Glutamatergic neuron (in vitro differentiated cells): ENCODE measurements around the gene RNF213. TPM values are rescaled to one million over a fixed set of nuclear protein-coding genes. Genes with fewer than 3 reads are reported as not detected.

Source experiments
- DNase-seq: peaks from one replicate; pipeline ENCODE4 v3.0.0; 2022
- H3K27ac Mint-ChIP-seq: one replicate; pipeline ENCODE4 v1.8.0; 2020; ENCODE audit warnings: mild to moderate bottlenecking, mixed read lengths, inconsistent platforms; ENCODE audit not compliant: unreplicated experiment
- H3K27me3 Mint-ChIP-seq: one replicate; pipeline ENCODE4 v1.8.0; 2020; ENCODE audit warnings: mild to moderate bottlenecking, moderate library complexity, mixed read lengths, inconsistent platforms; ENCODE audit not compliant: unreplicated experiment
- H3K36me3 Mint-ChIP-seq: one replicate; pipeline ENCODE4 v1.8.0; 2020; ENCODE audit warnings: mild to moderate bottlenecking, mixed read lengths, inconsistent platforms; ENCODE audit not compliant: unreplicated experiment
- H3K4me1 Mint-ChIP-seq: one replicate; pipeline ENCODE4 v1.8.0; 2020; ENCODE audit warnings: mild to moderate bottlenecking, low read depth, mixed read lengths, inconsistent platforms; ENCODE audit not compliant: unreplicated experiment
- H3K4me3 Mint-ChIP-seq: one replicate; pipeline ENCODE4 v1.8.0; 2020; ENCODE audit warnings: mild to moderate bottlenecking, mixed read lengths, inconsistent platforms; ENCODE audit not compliant: unreplicated experiment
- H3K9me3 Mint-ChIP-seq: one replicate; pipeline ENCODE4 v1.8.0; 2020; ENCODE audit warnings: mild to moderate bottlenecking, moderate library complexity, mixed read lengths, inconsistent platforms; ENCODE audit not compliant: unreplicated experiment
- CTCF ChIP-seq: fragments of 200-600 bp; sonication (generic); IDR thresholded peaks from one replicate; pipeline ENCODE4 v1.5.0; 2021; ENCODE audit not compliant: partially characterized antibody, unreplicated experiment
- total RNA-seq: library from RNA; stranded (reverse); fragmentation: NEBNext Ultra II Directional; extraction: Animal tissue kit (Norgen Biotek cat#: 25700); gene quantifications from one replicate; pipeline ENCODE4 v1.2.1, GENCODE V29; 2021; ENCODE audit not compliant: unreplicated experiment

RNF213 gene
- total RNA-seq, 1 donor from 2014 or later, result 34.7 TPM

- Mint-ChIP-seq H3K4me1 (peaks cover 32% of the 10 kb centered on the region), H3K9me3 (peaks cover 21% of the 10 kb centered on the region), H3K36me3 (no peaks in the 10 kb centered on the region), H3K27me3 (peaks cover 4% of the 10 kb centered on the region), H3K4me3 (peak overlapping the region; percentile 88), H3K27ac (peak overlapping the region; percentile 89)
- TF ChIP-seq CTCF, result no peak
- DNase-seq, result peak; percentile 63
These were observed 550 bp upstream of the RNF213 start for GRCh38 chr17:80260069-80260535.

- Mint-ChIP-seq H3K27me3 (peaks cover 4% of the 10 kb centered on the region), H3K9me3 (peaks cover 21% of the 10 kb centered on the region), H3K27ac (peak overlapping the region; percentile 76), H3K4me1 (peaks cover 32% of the 10 kb centered on the region), H3K36me3 (no peaks in the 10 kb centered on the region), H3K4me3 (peak overlapping the region; percentile 81)
- no peak for TF ChIP-seq CTCF
- peak; percentile 55 for DNase-seq
These were observed 675 bp downstream of the RNF213 start for GRCh38 chr17:80261159-80261894.

GRCh38 chr17:80261895-80262279 is 1.2 kb downstream of the RNF213 start:
- no peak for TF ChIP-seq CTCF
- H3K27me3 Mint-ChIP-seq, result peaks cover 4% of the 10 kb centered on the region
- H3K36me3 Mint-ChIP-seq, result no peaks in the 10 kb centered on the region
- H3K27ac Mint-ChIP-seq, result peak overlapping the region; percentile 76
- H3K4me1 Mint-ChIP-seq, result peaks cover 32% of the 10 kb centered on the region
- H3K4me3 Mint-ChIP-seq, result peak overlapping the region; percentile 81
- peaks cover 20% of the 10 kb centered on the region for H3K9me3 Mint-ChIP-seq
- DNase-seq, result no peak

GRCh38 chr17:80262291-80262690 is 1.6 kb downstream of the RNF213 start:
- Mint-ChIP-seq H3K4me3 (peak overlapping the region; percentile 81), H3K4me1 (peaks cover 31% of the 10 kb centered on the region), H3K36me3 (no peaks in the 10 kb centered on the region), H3K27ac (peak overlapping the region; percentile 76), H3K9me3 (peaks cover 20% of the 10 kb centered on the region), H3K27me3 (peaks cover 4% of the 10 kb centered on the region)
- no peak for TF ChIP-seq CTCF
- no peak for DNase-seq

GRCh38 chr17:80262775-80263244 is 2.2 kb downstream of the RNF213 start:
- peaks cover 26% of the 10 kb centered on the region for H3K4me1 Mint-ChIP-seq
- no peak overlapping the region for H3K4me3 Mint-ChIP-seq
- no peaks in the 10 kb centered on the region for H3K36me3 Mint-ChIP-seq
- no peak for DNase-seq
- peaks cover 18% of the 10 kb centered on the region for H3K9me3 Mint-ChIP-seq
- peaks cover 4% of the 10 kb centered on the region for H3K27me3 Mint-ChIP-seq
- no peak for TF ChIP-seq CTCF
- H3K27ac Mint-ChIP-seq, result no peak overlapping the region
